GM18511 (cell line): ENCODE measurements around the gene ZNF462.
"Not testable (repeated sequence)": the region's sequence is repeated elsewhere in the genome, so short reads cannot be mapped to it uniquely, and the experiment has no call there.

Source experiments
- ATAC-seq: cut with Tn5 transposase; IDR thresholded peaks from one replicate; pipeline ENCODE4 v1.9.1; 2021; ENCODE audit warnings: mild to moderate bottlenecking, moderate library complexity; ENCODE audit not compliant: unreplicated experiment

Gene ZNF462

DNA sequence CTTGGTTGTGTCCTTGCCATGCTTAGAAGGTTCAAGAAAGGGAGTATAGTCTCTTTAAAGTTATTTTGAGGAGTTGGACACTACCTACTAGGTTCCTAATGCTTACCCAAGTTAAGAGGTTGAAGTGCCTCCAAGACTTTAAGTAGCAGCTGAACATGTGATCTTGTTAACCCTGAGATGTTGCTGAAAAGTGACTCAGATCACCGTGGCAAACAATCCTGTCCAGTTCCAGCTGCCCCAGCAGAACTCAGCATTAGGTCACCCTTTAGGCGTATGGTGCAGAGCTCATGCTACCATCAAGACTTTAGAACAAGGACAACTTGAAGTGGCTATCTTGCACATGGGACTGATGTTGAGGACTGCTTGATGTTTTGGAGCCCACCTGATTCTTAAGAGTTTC lies 22.5 kb downstream of the ZNF462 start:
- no peak for ATAC-seq

DNA sequence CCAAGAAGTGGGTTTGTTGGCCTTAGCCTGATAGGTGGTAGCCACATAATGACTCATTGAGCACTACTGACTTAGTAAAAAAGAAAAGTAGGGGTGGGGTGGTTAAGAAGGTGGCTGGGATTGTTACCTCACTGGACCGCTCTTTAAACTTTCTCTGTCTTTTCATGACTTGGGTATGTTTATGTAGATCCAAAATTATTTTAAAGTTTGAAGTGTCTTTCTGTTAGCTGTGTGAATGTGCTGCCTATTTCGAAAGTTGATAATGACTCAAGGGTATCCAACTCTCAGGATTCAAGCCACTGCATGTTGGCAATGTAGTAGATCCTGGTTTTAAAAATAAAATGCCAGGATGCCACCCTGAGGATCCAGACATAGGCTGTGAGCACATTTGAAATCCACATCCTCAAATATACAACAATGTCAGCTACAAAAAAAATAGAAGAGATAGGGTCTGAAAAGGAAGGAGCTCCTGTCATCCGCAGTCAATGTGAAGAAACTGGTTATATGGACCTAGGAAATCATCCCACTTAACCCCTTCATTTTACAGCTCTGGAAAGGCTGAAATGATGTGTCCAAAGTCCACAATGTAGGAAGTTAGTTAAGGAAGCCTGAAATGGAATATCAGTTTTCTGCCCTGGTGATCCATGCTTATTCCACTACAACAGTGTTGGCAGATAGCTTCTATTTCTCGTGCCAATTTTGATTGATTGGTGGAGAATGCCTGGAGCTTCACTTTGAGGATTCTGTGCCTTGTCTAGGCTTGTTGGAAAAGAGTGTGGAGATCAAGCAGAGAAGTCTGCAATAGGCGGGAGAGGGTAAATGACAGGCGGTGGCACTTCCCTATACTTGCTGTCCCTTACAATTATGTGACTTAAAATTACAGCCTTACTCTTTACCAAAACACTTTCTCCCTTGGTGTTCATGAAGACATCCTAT lies 23.4 kb downstream of the ZNF462 start:
- no peak for ATAC-seq

DNA sequence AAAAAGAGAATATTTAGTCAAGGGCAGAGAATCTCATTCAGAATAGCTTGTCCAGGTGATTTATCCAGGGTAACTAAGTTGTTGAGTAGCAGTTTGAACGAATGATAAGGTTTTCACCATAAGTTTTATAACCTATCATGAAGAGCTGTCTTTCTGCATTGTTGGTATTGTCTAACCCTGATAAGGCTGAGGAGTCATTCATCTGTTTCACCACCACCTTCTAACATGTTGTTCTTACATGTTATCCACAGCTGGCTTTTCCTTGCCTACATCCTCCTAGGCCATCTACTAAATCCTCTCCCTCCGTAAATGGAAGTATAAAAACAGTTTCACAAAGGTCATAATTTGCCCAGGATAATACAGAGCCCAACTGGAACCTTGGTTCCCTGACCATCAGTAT lies 24.1 kb downstream of the ZNF462 start:
- no peak for ATAC-seq

DNA sequence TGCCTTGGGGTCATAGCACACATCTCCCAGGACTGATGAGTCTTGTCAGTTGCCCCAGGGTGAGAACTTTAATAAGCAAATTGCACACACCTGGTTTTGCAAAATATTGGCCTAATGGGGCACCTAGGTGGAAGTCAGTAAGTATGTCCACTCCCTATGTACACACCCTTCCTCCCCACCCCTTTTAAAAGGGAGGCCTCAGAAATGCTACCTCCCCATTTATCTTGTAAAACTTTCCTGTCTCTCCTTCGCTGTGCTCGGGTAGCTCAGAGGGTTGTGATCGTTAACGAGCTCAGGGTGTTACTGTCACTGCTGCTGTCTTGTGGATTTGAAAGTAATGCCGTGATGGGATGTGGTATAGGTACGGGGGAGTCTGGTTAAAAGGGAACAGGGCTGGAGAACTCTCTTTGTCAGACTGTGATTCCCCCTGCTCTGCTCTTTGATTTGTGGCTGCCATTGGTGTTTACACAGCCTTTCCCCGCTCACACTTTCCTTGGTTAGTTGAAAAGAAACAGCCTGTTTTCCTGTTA lies 26.2 kb downstream of the ZNF462 start:
- ATAC-seq = no peak

DNA sequence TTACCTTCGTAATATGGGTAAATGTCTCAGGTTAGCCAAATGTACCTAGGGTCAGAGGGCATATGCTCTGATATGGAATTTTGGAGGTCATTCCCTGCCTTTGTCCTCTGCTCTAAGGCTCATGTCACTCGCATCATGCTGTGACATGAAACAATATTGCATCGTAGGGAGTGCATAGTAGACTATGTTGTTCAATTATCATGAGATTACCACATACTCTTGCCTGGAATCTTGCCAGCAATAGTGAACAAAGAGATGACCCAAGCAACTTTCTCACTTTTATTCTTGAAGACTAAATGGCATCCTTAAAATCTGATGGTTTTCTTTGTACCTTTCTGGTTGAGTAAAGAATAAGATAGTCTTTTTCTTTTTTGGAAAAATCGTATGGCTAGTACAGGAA lies 27.6 kb downstream of the ZNF462 start:
- ATAC-seq = no peak

DNA sequence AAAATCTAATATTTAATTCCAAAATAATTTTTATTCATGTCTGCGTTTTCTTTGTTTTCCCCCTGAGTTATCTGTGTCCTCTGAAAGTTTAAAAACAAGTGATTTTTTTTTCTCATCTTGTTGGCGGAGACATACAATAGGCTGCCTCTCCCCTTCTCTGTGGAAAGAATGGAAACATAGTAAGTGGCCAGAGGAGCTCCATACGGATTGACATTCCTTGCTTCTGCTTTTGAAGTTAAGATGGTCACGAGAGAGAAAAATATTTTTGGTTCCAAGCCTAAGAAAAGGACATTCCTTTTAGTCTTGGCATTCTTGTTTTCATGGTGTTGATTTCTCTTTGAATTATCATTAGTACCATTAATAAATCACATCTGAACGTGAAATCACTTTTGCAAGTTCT lies 28.3 kb downstream of the ZNF462 start:
- no peak for ATAC-seq

DNA sequence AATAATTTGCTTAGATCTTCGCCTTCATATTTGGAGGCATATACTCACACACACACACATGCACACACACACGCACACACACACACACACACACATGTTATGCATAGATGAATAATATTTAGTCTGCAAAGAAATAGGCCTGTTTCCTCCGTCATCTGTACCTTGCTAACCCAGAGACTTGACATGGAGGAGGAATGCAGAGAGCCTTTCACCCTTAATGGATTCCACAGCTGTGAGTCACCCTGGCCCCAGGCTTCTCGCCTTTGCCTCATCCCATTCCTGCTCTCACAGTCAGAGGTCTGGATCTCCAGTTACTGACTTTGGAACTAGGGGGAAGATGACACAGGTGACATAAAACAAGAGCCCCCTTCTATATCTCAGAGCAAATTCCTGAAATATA lies 29.7 kb downstream of the ZNF462 start:
- ATAC-seq = no peak

DNA sequence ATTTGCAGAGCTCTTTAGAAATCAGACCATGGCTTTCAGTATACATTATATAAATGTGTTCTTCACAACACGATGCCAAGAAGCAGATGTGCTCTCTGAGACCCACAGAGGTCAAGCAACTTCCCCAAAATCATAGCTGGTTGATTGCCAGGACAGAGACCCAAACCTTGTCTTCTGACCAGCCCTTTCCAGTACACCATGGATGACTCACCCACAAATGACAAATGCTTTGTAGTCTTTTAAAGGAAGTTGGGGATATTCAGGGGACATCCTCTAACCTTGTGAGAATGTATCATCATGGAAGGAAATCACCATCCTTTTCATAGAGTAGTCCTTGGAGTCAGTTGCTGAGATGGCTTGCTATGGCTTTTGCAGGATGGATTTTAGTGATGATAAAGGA lies 30.1 kb downstream of the ZNF462 start:
- no peak for ATAC-seq

DNA sequence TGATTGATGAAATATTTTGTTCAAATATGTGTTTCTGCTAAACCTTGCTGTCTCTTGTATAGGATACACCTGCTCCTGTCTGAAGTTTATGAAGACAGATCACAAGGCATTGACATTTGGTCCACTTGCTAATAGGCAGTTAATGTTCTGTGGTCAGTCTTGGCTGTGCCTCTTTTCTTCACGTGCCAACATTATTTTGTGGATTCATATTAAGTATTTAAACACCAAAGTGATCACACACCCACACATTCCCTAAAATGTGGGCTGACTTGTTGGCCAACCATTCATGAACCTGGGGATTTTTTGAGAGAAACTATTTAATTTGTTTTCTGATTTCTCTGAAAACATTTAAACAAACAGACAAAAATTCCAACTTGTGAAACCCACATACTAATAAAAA lies 33.7 kb downstream of the ZNF462 start:
- ATAC-seq = no peak

DNA sequence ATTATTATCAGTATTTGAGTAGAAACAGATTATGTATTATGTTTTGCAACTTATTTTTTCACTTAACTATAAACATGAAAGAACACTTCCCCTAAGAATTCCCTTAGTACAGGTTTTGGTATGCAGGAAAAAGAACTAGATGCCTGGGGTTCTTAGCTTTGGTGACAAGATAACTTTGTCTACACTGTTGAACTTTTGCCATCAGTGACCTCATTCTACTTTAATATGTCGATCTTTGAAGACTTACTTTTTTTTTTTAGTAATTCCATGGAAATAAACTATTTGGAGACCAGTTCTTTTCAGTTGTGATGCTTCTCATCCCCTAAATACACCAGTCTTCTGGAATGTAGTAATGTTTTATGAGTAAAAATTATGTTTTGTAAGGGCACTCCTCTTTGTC lies 34.3 kb downstream of the ZNF462 start:
- ATAC-seq = no peak

DNA sequence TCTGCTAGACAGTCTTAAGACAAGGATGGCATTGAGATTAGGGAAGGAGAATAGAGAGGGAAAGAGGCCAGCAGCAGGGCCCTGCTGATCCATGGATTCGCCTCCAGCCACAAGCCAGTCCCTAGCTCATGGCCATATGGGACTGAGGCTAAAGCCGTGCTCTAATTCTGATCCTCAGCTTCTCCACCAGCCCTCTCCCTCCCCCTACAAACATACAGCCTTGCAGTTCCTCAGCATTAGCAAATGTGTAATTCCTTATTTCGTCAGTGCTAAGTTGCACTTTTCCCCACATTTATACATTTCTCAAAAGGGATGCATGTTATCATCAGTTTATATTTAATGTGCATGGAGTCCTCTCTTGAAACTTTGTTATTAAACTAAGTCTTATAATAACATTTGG lies 34.8 kb downstream of the ZNF462 start:
- no peak for ATAC-seq

DNA sequence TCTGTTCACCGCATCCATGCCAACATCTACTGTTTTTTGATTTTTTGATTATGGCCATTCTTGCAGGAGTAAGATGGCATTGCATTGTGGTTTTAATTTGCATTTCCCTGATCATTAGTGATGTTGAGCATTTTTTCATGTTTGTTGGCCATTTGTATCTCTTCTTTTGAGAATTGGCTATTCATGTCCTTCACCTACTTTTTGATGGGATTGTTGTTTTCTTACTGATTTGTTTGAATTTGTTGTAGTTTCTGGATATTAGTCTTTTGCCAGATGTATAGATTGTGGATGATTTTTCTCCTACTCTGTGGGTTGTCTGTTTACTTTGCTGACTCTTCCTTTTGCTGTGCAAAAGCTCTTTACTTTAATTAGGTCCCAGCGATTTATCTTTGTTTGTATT lies 37.6 kb downstream of the ZNF462 start:
- ATAC-seq = not testable (repeated sequence)

DNA sequence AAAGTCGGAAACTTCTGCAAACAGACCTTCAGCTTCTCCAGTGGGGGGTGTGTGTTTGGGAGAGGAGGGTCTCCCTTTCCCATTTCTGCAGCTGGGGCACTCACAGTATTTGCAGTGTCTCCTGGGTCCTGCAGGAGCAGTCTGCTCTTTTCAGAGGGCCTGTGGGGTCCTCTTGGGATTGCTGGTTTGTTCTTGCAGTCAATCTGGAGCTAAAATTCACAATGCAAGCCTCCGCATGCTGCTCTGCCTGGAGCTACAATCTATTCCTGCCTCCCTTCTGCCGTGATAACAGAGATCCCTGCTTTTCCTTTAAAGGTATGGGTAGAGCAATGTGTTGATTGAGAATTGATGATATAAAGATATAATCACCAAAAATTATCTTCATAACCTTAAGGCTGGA lies 43.2 kb downstream of the ZNF462 start:
- ATAC-seq = no peak

DNA sequence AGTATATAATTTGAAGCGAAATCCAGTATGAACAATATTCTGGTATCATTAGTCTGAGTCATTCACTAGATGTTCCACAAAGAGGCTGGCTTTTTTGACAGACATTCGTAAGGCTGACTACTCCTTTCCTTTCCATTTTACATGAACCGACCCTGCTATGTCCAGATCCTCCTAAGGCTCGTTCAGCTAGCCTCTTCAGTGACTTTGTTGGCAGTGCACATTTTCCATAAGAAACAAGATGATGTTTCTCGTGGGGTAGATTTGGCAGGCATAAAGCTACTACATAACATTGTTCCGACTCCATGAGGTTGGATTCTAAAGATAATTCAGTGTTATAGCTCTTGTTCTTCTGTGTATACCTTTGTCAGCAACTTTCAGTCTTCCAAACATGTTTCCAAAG lies 49.0 kb downstream of the ZNF462 start:
- no peak for ATAC-seq

DNA sequence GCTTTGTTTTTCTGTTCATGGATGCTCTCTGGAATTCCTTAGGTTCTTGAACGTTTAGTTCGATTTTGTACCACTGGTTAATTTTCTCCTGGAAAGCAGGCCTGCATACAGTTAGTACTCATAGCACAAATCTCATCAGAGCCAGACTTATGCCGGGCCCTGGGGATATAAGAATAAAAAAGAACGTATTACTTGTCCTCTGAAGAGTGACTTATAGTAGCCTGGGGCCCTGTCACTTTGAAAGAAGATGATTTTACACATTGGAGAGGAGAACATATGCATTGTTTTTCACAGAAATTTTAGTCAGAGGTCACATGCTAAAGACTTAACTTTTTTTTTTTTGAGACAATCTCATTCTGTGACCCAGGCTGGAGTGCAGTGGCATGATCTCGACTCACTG lies 50.3 kb downstream of the ZNF462 start:
- no peak for ATAC-seq

DNA sequence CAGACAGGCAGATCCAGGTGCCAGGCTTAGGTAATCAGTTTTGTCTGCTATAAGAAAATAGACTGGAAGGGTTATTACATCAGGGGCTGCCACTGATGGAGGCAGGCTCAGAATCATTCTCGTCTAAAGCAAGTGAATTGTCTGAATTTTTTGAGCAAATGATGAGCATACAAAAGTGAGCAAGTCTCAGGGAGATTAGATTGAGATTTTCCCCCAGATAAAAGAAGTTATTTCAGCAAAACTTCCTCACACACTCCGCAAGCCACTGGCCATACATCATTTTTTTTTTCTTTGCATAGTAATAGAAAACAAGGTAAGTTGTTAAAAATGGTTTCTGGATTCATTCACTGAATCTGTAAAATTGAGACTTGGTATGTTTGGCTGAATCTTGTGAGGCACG lies 52.9 kb downstream of the ZNF462 start:
- no peak for ATAC-seq

DNA sequence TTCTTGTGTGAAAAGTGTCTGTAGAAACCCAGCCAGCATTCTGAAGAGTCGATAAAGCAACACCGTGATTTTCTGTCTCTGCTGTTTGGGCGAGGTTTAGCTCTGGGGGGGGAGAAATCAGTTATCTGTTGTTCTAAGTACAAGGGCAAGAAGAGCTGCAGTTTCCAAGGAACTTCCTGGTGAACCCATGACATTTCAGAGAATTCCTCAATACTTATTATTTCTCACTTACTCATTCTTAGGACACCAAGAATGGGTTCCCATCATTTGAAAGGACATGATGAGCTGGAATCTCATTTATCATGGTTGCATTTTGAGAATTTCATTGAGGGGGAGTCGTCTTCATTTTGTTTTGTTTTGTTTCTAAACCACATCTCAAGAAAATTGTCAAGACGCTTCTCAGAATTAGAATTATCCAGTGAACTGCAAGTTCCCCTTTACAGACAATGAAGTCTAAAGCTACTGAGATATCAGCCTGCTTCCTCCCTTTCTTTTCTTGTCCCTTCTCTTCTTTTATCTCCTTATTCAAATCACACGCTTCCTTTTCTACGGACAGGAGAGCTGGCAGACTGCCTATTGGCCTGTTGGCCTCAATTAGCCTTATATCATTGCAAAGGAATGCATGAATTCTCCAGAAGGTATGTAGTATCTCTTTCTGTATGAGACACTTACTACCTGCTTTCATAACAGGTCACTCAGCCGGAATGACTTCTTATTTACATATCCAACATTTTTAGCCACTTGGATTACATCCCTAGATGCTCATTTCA lies 53.7 kb downstream of the ZNF462 start:
- no peak for ATAC-seq

DNA sequence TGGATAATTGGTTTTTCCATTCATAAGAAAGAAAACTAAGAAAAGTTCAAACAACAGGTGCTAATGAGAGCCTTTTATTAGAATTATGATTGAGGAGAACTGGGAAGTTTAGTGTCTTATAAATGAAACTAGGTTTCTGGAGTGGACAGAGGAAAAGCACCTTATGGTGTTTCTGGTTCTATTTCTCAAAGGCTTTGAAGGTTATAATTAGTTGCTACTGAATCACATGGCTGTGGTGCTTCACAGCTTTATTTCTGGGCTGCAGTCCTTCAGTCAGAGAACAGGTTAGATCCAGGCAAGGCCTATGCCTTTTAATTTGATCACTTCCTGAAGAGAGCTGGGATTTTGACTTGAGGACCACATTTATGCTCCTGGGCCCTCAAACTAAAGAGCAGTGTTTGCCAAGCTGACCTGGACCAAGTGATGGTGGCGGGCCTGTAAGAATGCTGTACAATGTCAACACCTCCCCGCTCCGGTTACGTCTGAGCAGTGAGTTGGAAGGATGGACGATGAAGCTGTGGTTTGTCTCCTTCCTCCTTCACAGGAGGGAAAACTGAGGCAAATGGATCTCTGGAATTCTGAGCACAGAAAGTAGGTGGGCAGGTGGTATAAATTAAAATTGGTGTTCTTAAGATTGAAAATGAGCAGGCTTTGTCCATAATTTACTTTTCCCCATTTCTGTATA lies 56.0 kb downstream of the ZNF462 start:
- ATAC-seq = no peak

DNA sequence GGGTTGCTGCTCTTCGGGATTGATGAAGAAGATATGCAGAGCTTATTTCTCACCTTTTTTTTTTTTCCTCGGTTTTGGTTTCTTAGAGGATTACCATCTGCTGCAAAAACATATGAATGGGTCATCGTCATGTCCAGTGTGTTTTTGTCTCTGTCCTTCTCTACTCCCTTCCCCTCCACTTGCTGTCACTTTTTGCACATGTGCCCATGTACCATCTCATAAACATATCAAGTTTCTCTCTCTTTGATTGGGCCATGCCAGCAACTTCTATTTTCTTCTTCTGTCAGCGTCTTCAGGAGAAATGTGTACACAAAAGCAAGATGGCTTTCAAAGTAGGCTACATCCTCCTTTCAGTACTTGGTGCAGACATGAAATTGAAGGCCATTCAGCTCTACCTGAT lies 57.1 kb downstream of the ZNF462 start:
- ATAC-seq = no peak

DNA sequence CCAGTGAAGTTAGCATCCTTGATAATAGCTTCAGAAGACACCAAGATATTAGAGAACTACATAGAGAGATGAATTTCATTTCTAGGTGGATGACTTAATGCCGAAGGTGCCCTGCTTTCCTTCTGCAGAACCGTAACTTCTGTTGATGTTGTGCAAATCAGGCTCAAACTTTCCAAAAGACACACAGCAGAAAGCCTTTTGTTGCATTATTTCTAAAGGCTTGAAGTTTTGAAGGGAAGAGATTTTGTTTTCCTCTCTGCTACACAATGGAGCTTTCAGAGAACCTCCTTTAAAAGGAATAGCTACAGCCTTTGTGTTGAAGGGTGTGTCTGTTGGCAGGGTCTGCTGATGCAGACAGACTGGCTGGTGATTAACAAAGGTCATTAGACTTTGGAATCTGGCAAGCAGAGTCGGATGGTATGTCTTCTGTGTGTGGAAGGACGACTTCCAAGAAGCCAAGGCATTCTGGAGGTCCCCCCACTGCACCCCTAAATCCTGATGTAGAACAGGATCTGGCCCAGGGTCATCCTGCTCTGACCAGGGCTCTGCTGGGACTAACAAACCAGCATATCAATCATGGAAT lies 57.8 kb downstream of the ZNF462 start:
- ATAC-seq = no peak

DNA sequence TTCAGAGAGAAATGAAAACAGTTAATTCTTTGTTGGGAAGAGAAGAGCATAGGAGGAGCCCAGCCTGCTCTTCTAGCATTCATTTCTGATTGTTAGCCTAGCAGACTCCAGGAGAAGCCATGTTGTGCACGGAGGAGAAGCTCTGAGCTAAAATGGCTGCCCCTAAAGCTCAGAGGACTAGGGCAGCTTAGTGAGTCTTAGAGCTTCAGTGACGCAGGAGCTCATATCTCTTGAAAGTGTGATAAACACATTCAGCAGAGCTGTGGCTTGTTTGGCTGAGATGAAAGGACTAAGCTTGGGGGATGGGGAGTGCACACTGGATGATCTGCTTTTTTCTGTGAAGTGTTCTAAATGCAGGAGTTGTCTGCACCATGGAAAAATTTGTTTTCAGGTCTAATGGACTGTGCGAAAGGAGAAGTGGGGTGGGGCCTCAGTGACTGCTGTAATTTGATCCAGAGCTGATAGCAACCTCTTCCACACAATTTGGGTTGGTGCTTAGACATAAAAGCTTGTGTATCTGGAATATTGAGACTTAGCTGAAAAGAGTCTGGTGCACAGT lies 58.5 kb downstream of the ZNF462 start:
- ATAC-seq = no peak
